ENCODE measurements around the gene DHX15.

GRCh38 chr4:24510091-24510490 is 74.3 kb downstream of the DHX15 start:
- TF ChIP-seq POLR2A (IDR thresholded peaks at IDR 0.05; ENCODE audit: low read length) (no peak), GATA1 (IDR thresholded peaks at IDR 0.05; ENCODE audit: low read depth, low read length) (no peak)
